ENCODE measurements around the gene ALK.
"Not testable (repeated sequence)": the region's sequence is repeated elsewhere in the genome, so short reads cannot be mapped to it uniquely, and the experiment has no call there.

The ALK gene

DNA sequence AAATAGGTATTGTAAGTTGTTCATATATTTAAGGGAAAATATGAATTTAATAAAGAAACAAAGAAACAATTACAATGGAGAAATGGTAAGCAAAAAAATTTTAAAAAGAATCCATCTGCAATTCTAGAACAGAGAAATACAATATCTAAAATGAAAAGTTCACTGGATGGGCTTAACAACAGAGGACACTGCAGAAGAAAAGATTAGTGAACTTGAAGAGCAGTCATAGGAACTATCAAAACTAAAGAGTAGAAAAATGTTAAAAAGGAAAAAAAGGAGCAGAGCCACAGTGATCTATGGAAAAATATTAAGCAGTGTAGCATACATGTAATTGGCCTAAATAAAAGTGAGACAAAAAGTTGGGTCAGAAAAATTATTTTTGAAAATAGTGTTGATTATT is 83.5 kb downstream of the ALK start:
- no peaks in the 10 kb centered on the region for H3K4me1 Mint-ChIP-seq
- H3K9me3 Mint-ChIP-seq: peaks cover 18% of the 10 kb centered on the region
- H3K27ac Mint-ChIP-seq: no peak overlapping the region
- no peaks in the 10 kb centered on the region for H3K36me3 Mint-ChIP-seq
- H3K4me3 Mint-ChIP-seq: no peak overlapping the region
- peaks cover 24% of the 10 kb centered on the region for H3K27me3 Mint-ChIP-seq
- no peak for ATAC-seq

DNA sequence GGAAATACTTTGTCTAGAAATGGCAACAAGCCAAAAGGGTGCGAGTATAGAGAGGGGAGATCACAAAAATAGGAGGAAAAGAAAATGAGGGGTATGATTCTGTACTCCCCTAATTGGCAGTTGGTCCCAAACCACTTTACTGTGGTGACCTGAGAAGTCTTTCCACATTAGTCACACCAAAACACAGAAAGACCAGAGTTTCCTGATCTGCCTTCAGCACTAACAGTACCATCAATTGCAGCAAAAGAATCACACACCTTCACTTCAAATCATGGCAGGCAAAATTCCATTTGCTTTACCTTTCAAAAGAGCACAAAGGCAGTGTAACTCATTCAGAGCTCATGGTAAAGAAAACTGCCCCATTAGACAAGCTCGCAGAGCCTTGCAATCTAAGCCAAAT is 86.8 kb downstream of the ALK start:
- H3K27ac Mint-ChIP-seq: no peak overlapping the region
- H3K9me3 Mint-ChIP-seq: peaks cover 21% of the 10 kb centered on the region
- no peak overlapping the region for H3K4me3 Mint-ChIP-seq
- peaks cover 19% of the 10 kb centered on the region for H3K27me3 Mint-ChIP-seq
- H3K36me3 Mint-ChIP-seq: no peaks in the 10 kb centered on the region
- H3K4me1 Mint-ChIP-seq: no peaks in the 10 kb centered on the region
- ATAC-seq: no peak

DNA sequence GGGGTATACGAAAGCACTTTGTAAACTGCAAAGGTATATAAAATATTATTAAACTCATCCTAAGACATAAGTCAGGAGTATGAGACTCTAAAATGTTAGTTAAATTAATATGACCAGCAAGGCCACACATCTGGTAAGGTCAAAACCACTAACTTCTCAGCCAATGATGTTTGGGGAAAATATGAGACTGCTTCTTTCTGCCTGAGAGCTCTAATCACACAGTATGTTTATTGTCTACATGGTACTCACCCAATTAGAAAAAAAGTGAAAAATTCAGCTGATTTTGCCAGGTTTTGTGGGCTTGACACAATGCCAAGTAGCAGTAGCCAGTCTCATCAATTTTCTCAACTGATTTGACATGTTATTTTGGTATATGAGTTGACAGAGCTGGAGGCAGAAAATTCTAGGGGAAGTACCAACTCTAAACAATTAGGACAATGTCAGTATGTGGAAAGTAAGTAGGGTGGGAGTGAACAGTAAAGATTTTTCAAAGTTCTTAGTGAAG is 87.3 kb downstream of the ALK start:
- H3K4me3 Mint-ChIP-seq: no peak overlapping the region
- H3K36me3 Mint-ChIP-seq: no peaks in the 10 kb centered on the region
- H3K9me3 Mint-ChIP-seq: peaks cover 21% of the 10 kb centered on the region
- H3K4me1 Mint-ChIP-seq: no peaks in the 10 kb centered on the region
- H3K27ac Mint-ChIP-seq: no peak overlapping the region
- H3K27me3 Mint-ChIP-seq: peaks cover 19% of the 10 kb centered on the region
- ATAC-seq: no peak

DNA sequence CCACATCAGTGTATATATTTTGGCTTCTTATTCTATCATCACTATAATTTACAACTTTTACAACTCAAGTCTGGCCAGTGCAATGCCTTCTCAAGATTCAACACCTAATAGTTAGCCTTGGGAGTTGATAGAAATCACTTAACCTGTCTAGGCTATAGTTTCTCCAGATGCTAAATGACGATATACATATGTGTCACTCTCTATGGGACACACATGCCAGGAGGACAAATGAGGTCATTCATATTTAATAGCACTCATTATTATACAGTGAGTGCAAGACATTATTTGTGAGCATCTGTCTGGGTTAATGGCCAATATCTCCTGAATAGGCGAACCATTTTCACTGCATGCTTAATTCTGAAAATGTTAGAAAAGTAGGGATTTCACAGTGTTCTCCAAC is 89.8 kb downstream of the ALK start:
- H3K27me3 Mint-ChIP-seq: peaks cover 19% of the 10 kb centered on the region
- peaks cover 11% of the 10 kb centered on the region for H3K9me3 Mint-ChIP-seq
- no peak overlapping the region for H3K4me3 Mint-ChIP-seq
- ATAC-seq: no peak
- no peaks in the 10 kb centered on the region for H3K4me1 Mint-ChIP-seq
- H3K27ac Mint-ChIP-seq: no peak overlapping the region
- H3K36me3 Mint-ChIP-seq: no peaks in the 10 kb centered on the region

DNA sequence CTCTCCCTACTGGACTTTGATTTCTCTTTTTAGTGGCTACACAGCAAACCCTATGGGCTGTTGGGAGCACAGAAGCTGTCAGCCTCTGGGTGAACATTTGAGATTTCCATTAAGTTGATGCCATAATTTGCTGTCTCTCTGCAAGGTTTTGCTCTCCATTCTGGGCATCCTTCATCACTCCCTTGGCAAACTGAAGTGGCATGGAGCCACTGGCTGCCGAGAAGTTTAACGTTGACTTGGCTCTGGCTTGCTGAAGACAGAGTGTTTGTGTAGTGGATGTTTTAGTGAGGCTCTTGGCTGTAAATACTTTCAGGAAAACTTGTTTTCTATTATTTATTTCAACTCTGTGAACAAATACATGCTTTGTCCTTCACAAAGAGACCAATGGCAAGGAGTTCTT is 91.5 kb downstream of the ALK start:
- no peak overlapping the region for H3K27ac Mint-ChIP-seq

DNA sequence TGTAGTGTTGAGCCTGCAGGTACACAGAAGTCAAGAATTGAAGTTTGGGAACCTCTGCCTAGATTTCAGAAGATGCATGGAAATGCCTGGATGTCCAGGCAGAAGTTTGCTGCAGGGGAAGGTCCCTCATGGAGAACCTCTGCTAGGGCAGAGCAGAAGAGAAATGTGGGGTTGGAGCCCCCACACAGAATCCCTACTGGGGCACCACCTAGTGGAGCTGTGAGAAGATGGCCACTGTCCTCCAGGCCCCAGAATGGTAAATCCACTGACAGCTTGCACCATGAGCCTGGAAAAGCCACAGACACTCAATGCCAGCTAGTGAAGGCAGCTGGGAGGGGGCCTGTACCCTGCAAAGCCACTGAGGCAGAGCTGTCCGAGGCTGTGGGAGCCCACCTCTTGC is 97.2 kb downstream of the ALK start:
- not testable (repeated sequence) for H3K9me3 Mint-ChIP-seq, H3K27me3 Mint-ChIP-seq, H3K4me3 Mint-ChIP-seq, H3K4me1 Mint-ChIP-seq, ATAC-seq, H3K36me3 Mint-ChIP-seq, H3K27ac Mint-ChIP-seq

More for the DNA sequence above, 91.5 kb downstream of the ALK start:
- Mint-ChIP-seq H3K4me3 (no peak overlapping the region), H3K9me3 (peaks cover 7% of the 10 kb centered on the region), H3K36me3 (no peaks in the 10 kb centered on the region), H3K27me3 (peaks cover 27% of the 10 kb centered on the region), H3K4me1 (no peaks in the 10 kb centered on the region)
- ATAC-seq: no peak

DNA sequence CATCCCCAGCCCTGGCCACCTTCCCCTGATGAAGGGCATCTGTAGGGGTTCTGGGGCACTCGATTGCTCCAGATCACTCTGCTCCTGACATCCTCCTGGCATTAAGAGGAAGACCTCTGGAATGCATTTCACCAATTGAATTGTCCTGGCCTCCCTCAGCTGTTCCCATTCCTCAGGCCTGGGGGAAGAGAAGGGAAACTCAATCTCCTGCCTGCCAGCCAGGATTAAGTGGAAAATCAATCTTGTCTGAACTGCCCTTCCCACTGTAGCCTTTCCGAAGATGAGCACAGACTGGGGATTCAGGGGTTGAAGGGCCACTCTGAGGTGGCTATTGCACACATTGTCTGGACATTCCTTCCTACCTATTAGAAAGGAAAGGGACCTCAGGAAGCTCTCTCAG is 99.8 kb downstream of the ALK start:
- Mint-ChIP-seq H3K36me3 (no peaks in the 10 kb centered on the region), H3K27ac (no peak overlapping the region), H3K27me3 (peaks cover 8% of the 10 kb centered on the region), H3K9me3 (peaks cover 4% of the 10 kb centered on the region), H3K4me1 (no peaks in the 10 kb centered on the region), H3K4me3 (no peak overlapping the region)
- no peak for ATAC-seq

DNA sequence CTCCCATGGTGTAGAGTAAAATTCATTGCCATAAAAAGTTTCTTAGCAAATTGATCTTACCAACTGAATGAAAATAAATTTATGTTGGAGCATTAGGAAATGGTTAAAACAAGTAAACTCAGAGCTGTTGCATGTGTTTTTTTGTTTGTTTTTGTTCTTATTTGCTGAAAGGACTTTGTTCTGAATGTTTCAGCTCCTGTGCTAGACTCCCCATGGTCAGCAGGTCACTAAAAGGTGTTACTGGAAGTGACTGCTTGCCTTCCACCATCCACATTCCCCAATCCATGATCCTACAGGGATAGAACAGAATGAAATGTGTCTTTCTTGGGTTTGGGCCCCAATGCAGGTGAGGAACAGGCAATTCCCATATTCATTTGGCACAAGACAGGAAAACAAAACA is 101.8 kb downstream of the ALK start:
- Mint-ChIP-seq H3K27ac (no peak overlapping the region), H3K9me3 (no peaks in the 10 kb centered on the region), H3K4me3 (no peak overlapping the region), H3K4me1 (no peaks in the 10 kb centered on the region), H3K27me3 (no peaks in the 10 kb centered on the region), H3K36me3 (no peaks in the 10 kb centered on the region)
- no peak for ATAC-seq

DNA sequence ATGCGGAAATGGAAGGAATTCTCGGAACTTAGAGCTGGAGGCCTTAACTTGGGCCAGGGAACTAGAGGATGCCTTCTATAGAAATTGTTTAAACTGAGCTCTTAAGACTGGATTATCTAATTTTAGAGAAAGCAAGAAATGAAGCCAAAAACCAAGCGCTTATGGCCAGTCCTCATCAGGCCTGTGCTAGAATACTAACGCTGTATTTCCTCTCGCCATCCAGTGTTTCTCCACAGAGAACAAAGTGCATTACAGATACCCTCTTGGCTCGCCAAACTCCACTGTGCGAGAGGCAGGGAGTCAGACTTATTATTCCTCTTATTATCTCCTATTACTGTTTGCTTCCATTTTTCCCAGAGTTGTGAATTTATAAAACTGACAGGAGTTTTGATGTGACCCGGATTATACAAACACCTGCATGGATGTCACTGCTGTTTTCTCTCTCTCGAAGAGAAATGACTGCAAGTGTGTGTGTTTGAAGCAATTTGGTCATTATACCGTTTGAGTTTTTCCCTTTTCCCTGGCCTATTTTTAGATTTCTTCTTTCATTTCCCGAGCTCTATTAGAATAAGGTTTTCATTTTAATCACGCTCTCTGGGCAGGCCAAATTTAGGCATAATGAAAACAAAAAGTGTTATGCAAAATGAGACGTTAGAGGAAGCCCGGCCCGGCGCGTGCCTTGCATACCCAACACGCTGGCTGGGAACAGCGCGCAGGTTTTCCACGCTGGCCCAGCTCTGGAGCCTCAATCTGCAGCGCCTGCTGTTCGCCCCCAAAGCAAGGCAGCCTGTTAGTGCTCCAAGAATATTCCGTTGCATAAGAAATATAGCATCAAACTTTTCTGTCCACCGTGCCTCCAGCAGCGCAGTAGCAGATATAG is 103.3 kb downstream of the ALK start:
- H3K9me3 Mint-ChIP-seq: no peaks in the 10 kb centered on the region
- no peaks in the 10 kb centered on the region for H3K4me1 Mint-ChIP-seq

DNA sequence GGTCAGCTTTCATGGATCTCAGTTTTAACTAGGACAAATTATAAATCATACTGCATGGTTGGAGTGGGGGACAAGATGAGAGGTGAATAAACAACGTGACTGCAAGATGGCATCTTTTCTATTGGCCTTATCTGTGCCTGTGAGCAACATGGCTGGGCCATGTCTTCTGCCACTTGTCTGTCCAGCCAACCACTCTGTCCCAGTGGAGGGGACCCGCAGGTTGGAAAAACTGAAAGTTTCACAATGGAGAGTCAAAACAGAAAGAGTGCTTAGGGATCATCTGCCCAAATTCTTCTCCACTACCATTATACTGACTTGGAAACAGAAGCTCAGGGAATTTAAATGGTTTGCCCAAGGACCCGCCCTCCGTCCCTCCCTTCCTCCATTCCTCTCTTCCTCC is 104.1 kb downstream of the ALK start:
- no peaks in the 10 kb centered on the region for H3K36me3 Mint-ChIP-seq
- no peak for ATAC-seq

More for the DNA sequence above, 103.3 kb downstream of the ALK start:
- no peak for ATAC-seq
- H3K27ac Mint-ChIP-seq: no peak overlapping the region
- no peaks in the 10 kb centered on the region for H3K27me3 Mint-ChIP-seq
- H3K4me3 Mint-ChIP-seq: no peak overlapping the region
- no peaks in the 10 kb centered on the region for H3K36me3 Mint-ChIP-seq

DNA sequence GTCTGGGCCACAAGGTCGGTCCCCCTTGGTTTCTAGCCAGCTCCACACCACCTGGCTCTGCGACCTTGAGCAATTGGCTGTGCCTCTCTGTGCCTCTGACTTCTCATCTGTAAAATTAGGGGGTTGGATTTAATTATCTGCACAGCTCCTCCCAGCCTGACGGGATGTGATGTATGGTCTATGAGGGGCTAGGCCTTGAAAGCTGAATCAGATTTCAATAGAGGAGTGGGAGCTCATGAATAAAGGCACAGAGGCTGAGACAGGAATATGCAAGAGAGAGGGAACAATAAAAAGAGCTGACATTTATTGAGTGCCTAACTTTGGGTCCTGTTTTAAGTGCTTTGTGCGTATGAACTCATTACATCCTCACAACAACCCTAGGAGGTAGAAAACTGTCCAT is 104.7 kb downstream of the ALK start:
- Mint-ChIP-seq H3K36me3 (no peaks in the 10 kb centered on the region), H3K9me3 (no peaks in the 10 kb centered on the region), H3K27me3 (peaks cover 5% of the 10 kb centered on the region), H3K27ac (no peak overlapping the region), H3K4me1 (no peaks in the 10 kb centered on the region), H3K4me3 (no peak overlapping the region)
- no peak for ATAC-seq

More for the DNA sequence above, 104.1 kb downstream of the ALK start:
- Mint-ChIP-seq H3K27me3 (no peaks in the 10 kb centered on the region), H3K4me1 (no peaks in the 10 kb centered on the region), H3K9me3 (no peaks in the 10 kb centered on the region), H3K4me3 (no peak overlapping the region), H3K27ac (no peak overlapping the region)

DNA sequence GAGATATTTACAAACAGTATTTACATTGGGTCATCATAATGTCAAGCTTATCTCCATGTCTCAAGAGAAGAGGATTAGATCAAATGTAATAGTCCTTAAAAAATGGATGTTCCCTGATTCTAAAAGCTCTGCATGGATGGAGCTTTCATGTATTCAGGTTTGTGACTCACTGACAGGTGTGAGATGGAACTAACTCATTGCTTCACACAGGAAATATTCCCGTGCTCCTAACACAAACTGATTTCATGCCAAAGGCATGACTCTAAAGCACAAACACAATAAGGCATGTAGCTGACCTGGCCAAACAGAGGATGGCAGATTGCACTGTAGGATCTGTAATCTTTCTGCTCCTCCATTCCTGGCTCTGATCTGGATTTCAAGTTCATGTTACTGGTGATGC is 110.0 kb downstream of the ALK start:
- no peaks in the 10 kb centered on the region for H3K9me3 Mint-ChIP-seq
- no peaks in the 10 kb centered on the region for H3K4me1 Mint-ChIP-seq
- no peak overlapping the region for H3K4me3 Mint-ChIP-seq
- H3K36me3 Mint-ChIP-seq: no peaks in the 10 kb centered on the region
- no peak for ATAC-seq
- H3K27ac Mint-ChIP-seq: no peak overlapping the region
- H3K27me3 Mint-ChIP-seq: peaks cover 17% of the 10 kb centered on the region

DNA sequence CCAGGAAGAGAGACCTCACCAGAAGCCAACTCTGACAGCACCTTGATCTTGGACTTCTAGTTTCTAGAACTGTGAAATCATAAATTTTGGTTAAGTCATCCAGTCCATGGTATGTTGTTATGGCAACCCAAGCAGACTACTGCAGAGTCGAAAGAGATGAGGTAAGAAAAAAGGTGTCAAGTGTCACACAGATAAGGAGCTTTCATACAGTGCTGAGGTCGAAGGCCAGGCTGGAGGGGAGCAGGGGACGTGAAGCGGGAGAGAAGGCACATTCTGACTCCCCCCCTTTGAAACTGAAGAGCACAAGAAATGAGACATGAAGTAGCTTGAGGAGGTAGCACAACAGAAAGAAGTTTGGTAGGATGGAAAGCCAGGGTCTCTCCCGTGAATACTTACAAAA is 110.4 kb downstream of the ALK start:
- Mint-ChIP-seq H3K27ac (no peak overlapping the region), H3K27me3 (peaks cover 17% of the 10 kb centered on the region), H3K4me1 (no peaks in the 10 kb centered on the region), H3K36me3 (no peaks in the 10 kb centered on the region), H3K4me3 (no peak overlapping the region), H3K9me3 (no peaks in the 10 kb centered on the region)
- ATAC-seq: no peak

DNA sequence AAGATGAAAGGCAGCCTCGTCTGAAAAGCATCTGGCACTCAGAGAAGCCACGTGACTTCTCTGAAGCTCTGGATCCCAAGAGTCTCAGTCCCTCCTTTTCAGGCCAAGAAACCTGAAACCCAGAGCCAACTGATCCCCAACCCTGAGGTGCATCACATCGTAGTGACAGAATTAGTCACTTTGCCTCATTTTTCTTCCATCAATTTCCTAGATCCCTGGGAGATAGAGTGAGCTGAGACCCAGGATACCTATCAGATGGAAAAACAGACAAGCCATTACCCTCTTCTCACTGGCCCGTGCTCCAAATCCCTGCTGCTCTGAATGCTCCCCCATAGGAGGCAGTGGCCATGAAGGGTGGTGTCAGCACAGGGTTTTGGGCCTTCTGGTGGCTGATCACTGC is 113.1 kb downstream of the ALK start:
- no peak for ATAC-seq

DNA sequence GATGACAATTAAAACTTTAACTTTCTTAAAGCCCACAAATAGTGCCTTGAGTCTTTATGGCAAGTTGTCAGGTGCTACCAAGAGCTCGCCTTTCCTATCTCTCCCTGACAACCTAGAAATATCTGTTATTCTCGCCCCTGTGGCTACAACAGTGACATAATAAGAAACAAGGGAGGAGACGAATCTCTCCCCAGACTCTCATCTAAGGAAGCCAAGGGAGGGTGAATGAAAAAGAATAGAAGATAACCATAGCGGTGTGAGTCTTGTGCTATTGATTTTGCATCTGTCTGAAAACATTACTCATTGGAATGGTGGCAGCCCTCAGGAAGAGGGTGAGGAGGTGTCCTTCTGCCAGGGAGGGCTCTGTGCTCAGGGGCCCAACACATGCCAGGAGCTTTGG is 114.3 kb downstream of the ALK start:
- no peak for ATAC-seq
- H3K9me3 Mint-ChIP-seq: peaks cover 5% of the 10 kb centered on the region
- no peak overlapping the region for H3K4me3 Mint-ChIP-seq
- no peak overlapping the region for H3K27ac Mint-ChIP-seq
- H3K36me3 Mint-ChIP-seq: no peaks in the 10 kb centered on the region
- peaks cover 17% of the 10 kb centered on the region for H3K27me3 Mint-ChIP-seq
- H3K4me1 Mint-ChIP-seq: no peaks in the 10 kb centered on the region

More for the DNA sequence above, 113.1 kb downstream of the ALK start:
- Mint-ChIP-seq H3K4me1 (no peaks in the 10 kb centered on the region), H3K36me3 (no peaks in the 10 kb centered on the region), H3K27me3 (peaks cover 17% of the 10 kb centered on the region), H3K4me3 (no peak overlapping the region), H3K9me3 (peaks cover 4% of the 10 kb centered on the region), H3K27ac (no peak overlapping the region)

DNA sequence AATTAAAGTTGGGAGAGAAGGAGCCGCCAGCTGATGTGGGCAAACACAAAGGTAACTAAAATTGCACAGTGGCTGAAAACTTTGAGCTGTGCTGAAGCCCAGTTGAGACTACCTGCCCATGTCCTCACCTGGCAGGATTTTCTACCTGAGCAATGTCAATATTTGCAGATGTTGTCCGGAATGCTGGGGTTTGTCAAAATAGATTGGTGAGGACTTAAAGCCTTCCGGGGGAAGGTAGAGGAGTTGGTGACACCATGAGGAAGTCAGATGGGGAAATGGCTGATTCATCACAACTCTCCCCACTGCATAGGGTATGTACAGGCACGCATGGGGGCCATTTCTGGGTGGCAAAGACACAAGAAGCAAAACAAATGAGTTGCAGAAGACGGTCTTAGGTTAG is 114.9 kb downstream of the ALK start:
- peaks cover 11% of the 10 kb centered on the region for H3K27me3 Mint-ChIP-seq
- no peak for ATAC-seq
- peaks cover 7% of the 10 kb centered on the region for H3K9me3 Mint-ChIP-seq
- no peaks in the 10 kb centered on the region for H3K36me3 Mint-ChIP-seq
- no peak overlapping the region for H3K4me3 Mint-ChIP-seq
- no peak overlapping the region for H3K27ac Mint-ChIP-seq
- no peaks in the 10 kb centered on the region for H3K4me1 Mint-ChIP-seq
